Gastrocnemius medialis (tissue), 4 donors: ENCODE results near the gene NR1H3.

Experiments
- POLR2A ChIP-seq, 2 donors: fragments of 450-650 bp; IDR thresholded peaks; one replicate each; pipeline ENCODE4 v1.6.1; 2017; ENCODE audit warnings: antibody characterized with exemption in 2 of 2, mild to moderate bottlenecking in 2 of 2, moderate library complexity in 2 of 2
- TF ChIP-seq, protein P1 (sequence below), 5 experiments: fragments of 450-650 bp in 3 of 5; fragments of 200-600 bp in 2 of 5; sonication (generic) in 2 of 5; IDR thresholded peaks in 4 of 5; conservative IDR thresholded peaks in 1 of 5; 1 replicate in 4 of 5; 2 replicates in 1 of 5; pipeline ENCODE4 v1.5.1; 2016 to 2019; ENCODE audit warnings: antibody characterized with exemption in 5 of 5, mild to moderate bottlenecking in 3 of 5, moderate library complexity in 3 of 5

DNA sequence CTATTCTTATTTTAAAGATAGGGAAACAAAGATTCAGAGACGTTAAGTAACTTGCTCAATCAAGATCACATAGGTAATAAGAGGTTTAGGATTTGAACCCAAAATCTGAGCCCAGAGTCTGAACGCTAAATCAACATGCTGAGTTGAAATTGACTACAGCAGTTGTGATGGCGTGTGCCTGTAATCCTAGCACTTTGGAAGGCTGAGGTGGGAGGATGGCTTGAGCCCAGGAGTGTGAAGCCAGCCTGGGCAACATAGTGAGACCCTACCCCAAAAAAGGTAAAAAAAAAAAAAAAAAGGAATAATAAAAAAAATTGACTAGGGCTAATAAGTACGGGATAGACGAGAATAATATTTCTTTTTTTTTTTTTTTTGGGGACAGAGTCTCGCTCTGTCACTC, 1.4 kb upstream of the NR1H3 start:
- TF ChIP-seq, protein P1, sequence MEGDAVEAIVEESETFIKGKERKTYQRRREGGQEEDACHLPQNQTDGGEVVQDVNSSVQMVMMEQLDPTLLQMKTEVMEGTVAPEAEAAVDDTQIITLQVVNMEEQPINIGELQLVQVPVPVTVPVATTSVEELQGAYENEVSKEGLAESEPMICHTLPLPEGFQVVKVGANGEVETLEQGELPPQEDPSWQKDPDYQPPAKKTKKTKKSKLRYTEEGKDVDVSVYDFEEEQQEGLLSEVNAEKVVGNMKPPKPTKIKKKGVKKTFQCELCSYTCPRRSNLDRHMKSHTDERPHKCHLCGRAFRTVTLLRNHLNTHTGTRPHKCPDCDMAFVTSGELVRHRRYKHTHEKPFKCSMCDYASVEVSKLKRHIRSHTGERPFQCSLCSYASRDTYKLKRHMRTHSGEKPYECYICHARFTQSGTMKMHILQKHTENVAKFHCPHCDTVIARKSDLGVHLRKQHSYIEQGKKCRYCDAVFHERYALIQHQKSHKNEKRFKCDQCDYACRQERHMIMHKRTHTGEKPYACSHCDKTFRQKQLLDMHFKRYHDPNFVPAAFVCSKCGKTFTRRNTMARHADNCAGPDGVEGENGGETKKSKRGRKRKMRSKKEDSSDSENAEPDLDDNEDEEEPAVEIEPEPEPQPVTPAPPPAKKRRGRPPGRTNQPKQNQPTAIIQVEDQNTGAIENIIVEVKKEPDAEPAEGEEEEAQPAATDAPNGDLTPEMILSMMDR (IDR thresholded peaks at IDR 0.05 in 4 of 5, conservative IDR thresholded peaks at IDR 0.05 in 1 of 5): no peak
- TF ChIP-seq POLR2A (IDR thresholded peaks at IDR 0.05): no peak
